BJ (cell line): ENCODE measurements around the gene VWA3B. TPM values are rescaled to one million over a fixed set of nuclear protein-coding genes. Genes with fewer than 3 reads are reported as not detected.

ENCODE experiments used
- CTCF ChIA-PET: fragments of 350-600 bp; formaldehyde crosslinking; extraction: SDS; loops from one replicate; lab custom pipeline; 2021; ENCODE audit warnings: antibody characterized with exemption, inconsistent platforms; lab: Yijun Ruan, JAX
- POLR2A ChIA-PET: fragments of 300-600 bp; sonication (Branson Sonifier 250); formaldehyde crosslinking; extraction: SDS; loops from one replicate; lab custom pipeline; 2021; ENCODE audit warnings: antibody characterized with exemption; lab: Charles Lee
- DNase-seq: peaks from one replicate; pipeline ENCODE4 v3.0.0-alpha.2; 2011; ENCODE audit warnings: low read depth
- H3K27me3 ChIP-seq: 2 replicates; pipeline ENCODE4 v1.6.0; 2011; ENCODE audit warnings: low read length; ENCODE audit not compliant: control insufficient read depth, insufficient read depth
- H3K36me3 ChIP-seq: 2 replicates; pipeline ENCODE4 v1.5.1; 2011; ENCODE audit warnings: low read length; ENCODE audit not compliant: control insufficient read depth, insufficient read depth
- H3K4me3 ChIP-seq: 2 replicates; pipeline ENCODE4 v1.5.1; 2011; ENCODE audit warnings: low read depth, mild to moderate bottlenecking, control low read depth, low read length
- CTCF ChIP-seq: IDR thresholded peaks from 2 replicates; pipeline ENCODE4 v1.5.1; 2011; ENCODE audit warnings: low read depth, mild to moderate bottlenecking, control low read depth, inconsistent platforms, low read length, moderate library complexity; ENCODE audit not compliant: insufficient read depth
- polyA plus RNA-seq: library from polyadenylated mRNA; depleted of rRNA; stranded (reverse); fragments of >200 nt; gene quantifications from 2 replicates; pipeline ENCODE4 v1.2.3, GENCODE V29; 2011

Gene VWA3B
- polyA plus RNA-seq, 1 experiment, result not detected

- POLR2A ChIA-PET, result no interaction called here
- CTCF ChIA-PET, result interaction anchor here (0.6 kb wide), 1 partner anchor 132 kb away, joined by 3 read pairs; no protein-coding TSS in a partner anchor
- H3K4me3 ChIP-seq, result no peak overlapping the region
- DNase-seq, result no peak
- no peak for TF ChIP-seq CTCF
- H3K36me3 ChIP-seq, result no peaks in the 10 kb centered on the region
- H3K27me3 ChIP-seq, result no peaks in the 10 kb centered on the region
Observed at GRCh38 chr2:98308068-98308467, 221.1 kb downstream of the VWA3B start.

DNA sequence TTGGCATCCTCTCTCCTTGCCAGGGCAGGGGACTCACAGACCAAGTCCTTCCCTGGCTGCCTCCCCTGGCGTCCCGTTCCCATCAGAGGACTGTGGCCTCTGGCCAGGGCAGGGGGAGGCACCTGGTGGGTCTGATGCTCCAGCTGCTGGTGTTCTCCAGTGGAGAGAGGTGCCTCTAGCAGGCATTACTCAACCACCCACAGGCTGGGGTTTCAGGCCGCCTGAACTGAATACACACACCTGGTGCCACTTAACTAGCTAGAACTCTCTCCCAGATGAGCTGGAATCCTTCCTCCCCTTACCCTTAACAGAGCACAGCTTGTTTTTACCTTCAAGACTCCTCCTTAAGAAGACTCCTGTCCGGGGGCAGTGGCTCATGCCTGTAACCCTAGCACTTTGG is 221.6 kb downstream of the VWA3B start:
- H3K27me3 ChIP-seq, result no peaks in the 10 kb centered on the region
- ChIA-PET POLR2A (no interaction called here), CTCF (interaction anchor here (0.6 kb wide), 1 partner anchor 132 kb away, joined by 3 read pairs; no protein-coding TSS in a partner anchor)
- DNase-seq, result no peak
- H3K4me3 ChIP-seq, result no peak overlapping the region
- TF ChIP-seq CTCF, result no peak
- H3K36me3 ChIP-seq, result no peaks in the 10 kb centered on the region

GRCh38 chr2:98309580-98309979 is 222.6 kb downstream of the VWA3B start:
- no peaks in the 10 kb centered on the region for H3K27me3 ChIP-seq
- TF ChIP-seq CTCF, result no peak
- no peaks in the 10 kb centered on the region for H3K36me3 ChIP-seq
- H3K4me3 ChIP-seq, result no peak overlapping the region
- ChIA-PET POLR2A (no interaction called here), CTCF (no interaction called here)
- no peak for DNase-seq

- Histone ChIP-seq H3K27me3 (no peaks in the 10 kb centered on the region), H3K4me3 (no peak overlapping the region), H3K36me3 (no peaks in the 10 kb centered on the region)
- ChIA-PET CTCF (no interaction called here), POLR2A (no interaction called here)
- no peak for DNase-seq
- no peak for TF ChIP-seq CTCF
Observed at GRCh38 chr2:98310010-98310409, 223.0 kb downstream of the VWA3B start.

- H3K4me3 ChIP-seq, result no peak overlapping the region
- H3K27me3 ChIP-seq, result no peaks in the 10 kb centered on the region
- no peak for DNase-seq
- no peak for TF ChIP-seq CTCF
- CTCF ChIA-PET, result interaction anchor here (0.6 kb wide), 1 partner anchor 25 kb away, joined by 3 read pairs; no protein-coding TSS in a partner anchor
- H3K36me3 ChIP-seq, result no peaks in the 10 kb centered on the region
- POLR2A ChIA-PET, result no interaction called here
Observed at GRCh38 chr2:98311090-98311489, 224.1 kb downstream of the VWA3B start.
